Measurements from ENCODE around the gene CHID1. TPM values are rescaled to one million over a fixed set of nuclear protein-coding genes. Genes with fewer than 3 reads are reported as not detected.

CHID1 gene
- total and polyA plus RNA-seq, 3 donors from 2014 or later: 134 to 176 (median 146) TPM

- H3K4me3 ChIP-seq: no peak overlapping the region
- WGBS, 2 donors: 50 to 69% methylated on average over 2 to 59 of the region's 59 CpGs
- no peaks in the 10 kb centered on the region for H3K36me3 ChIP-seq (ENCODE audit: low read depth, missing control alignments)
- TF ChIP-seq, protein P1, sequence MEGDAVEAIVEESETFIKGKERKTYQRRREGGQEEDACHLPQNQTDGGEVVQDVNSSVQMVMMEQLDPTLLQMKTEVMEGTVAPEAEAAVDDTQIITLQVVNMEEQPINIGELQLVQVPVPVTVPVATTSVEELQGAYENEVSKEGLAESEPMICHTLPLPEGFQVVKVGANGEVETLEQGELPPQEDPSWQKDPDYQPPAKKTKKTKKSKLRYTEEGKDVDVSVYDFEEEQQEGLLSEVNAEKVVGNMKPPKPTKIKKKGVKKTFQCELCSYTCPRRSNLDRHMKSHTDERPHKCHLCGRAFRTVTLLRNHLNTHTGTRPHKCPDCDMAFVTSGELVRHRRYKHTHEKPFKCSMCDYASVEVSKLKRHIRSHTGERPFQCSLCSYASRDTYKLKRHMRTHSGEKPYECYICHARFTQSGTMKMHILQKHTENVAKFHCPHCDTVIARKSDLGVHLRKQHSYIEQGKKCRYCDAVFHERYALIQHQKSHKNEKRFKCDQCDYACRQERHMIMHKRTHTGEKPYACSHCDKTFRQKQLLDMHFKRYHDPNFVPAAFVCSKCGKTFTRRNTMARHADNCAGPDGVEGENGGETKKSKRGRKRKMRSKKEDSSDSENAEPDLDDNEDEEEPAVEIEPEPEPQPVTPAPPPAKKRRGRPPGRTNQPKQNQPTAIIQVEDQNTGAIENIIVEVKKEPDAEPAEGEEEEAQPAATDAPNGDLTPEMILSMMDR (IDR thresholded peaks at IDR 0.05): no peak
- no peak for TF ChIP-seq POLR2A (IDR thresholded peaks at IDR 0.05)
- no peak overlapping the region for H3K27ac ChIP-seq
- H3K27me3 ChIP-seq: no peaks in the 10 kb centered on the region
- intact Hi-C loops (cut with DNase I; ENCODE audit: low total_unique reads): no loop called here
- peaks cover 24% of the 10 kb centered on the region for H3K4me1 ChIP-seq
- no peak for DNase-seq
- no peaks in the 10 kb centered on the region for H3K9me3 ChIP-seq
Observed at GRCh38 chr11:824292-824880, 86.2 kb downstream of the CHID1 start.

GRCh38 chr11:823441-824291 is 86.9 kb downstream of the CHID1 start:
- Histone ChIP-seq H3K27me3 (no peaks in the 10 kb centered on the region), H3K4me3 (no peak overlapping the region), H3K27ac (no peak overlapping the region), H3K36me3 (ENCODE audit: low read depth, missing control alignments) (no peaks in the 10 kb centered on the region), H3K4me1 (peaks cover 25% of the 10 kb centered on the region), H3K9me3 (no peaks in the 10 kb centered on the region)
- 57 to 67% methylated on average over 24 to 38 of the region's 53 CpGs for WGBS, 2 donors
- TF ChIP-seq, protein P1 (IDR thresholded peaks at IDR 0.05): no peak
- no peak for TF ChIP-seq POLR2A (IDR thresholded peaks at IDR 0.05)
- no peak for DNase-seq
- intact Hi-C loops (cut with DNase I; ENCODE audit: low total_unique reads): no loop called here

GRCh38 chr11:821512-822371 is 88.9 kb downstream of the CHID1 start:
- Histone ChIP-seq H3K36me3 (ENCODE audit: low read depth, missing control alignments) (no peaks in the 10 kb centered on the region), H3K27me3 (no peaks in the 10 kb centered on the region), H3K9me3 (no peaks in the 10 kb centered on the region), H3K4me1 (peaks cover 24% of the 10 kb centered on the region), H3K4me3 (no peak overlapping the region), H3K27ac (no peak overlapping the region)
- no peak for DNase-seq
- TF ChIP-seq, protein P1 (IDR thresholded peaks at IDR 0.05): no peak
- 67 to 77% methylated on average over 13 to 22 of the region's 22 CpGs for WGBS, 2 donors
- intact Hi-C loops (cut with DNase I; ENCODE audit: low total_unique reads): no loop called here

DNA sequence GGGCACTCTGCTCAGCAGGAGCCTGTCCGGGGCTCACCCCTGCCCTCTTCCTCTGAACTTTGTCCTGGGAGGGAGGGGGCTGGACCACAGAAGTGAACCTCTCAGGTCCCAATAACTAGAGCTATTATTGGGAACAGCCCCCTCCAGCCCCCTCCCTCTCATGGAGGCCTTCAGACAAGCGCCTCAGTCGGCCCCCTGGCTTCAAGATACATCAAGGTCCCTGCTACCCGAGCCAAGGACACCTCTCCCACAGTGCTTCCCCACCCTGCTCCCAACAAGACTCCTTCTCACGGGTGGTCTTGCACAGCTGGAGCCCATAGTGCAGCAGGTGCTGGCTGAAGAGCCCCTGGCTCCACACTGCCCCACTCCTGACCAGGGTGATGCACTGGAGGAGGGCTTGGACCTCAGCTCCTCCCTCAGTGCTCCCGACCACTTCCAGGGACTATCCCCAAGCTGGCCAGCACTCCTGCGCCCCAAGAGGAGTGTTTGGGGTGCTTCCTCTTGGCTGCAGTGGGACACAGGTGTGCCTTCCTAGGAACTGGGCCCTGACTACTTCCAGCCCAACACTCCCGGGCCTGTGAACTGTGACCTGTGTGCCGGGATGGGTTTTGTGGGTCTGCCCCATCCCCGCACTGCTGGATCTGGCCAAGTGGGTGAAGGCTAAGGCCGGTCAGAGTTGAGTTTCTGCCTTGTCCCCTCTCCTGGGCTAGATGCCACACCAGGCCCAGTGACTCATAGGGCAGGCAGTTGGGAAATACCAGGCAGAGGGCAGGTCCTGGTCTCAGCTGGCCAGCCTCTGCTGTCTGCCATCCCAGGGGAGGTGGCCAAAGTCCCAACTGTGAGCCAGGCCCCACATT is 89.7 kb downstream of the CHID1 start:
- DNase-seq: no peak
- 44 to 49% methylated on average over 7 to 11 of the region's 11 CpGs for WGBS, 2 donors
- intact Hi-C loops (cut with DNase I; ENCODE audit: low total_unique reads): no loop called here

More for the DNA sequence above, 89.7 kb downstream of the CHID1 start:
- Histone ChIP-seq H3K27me3 (no peaks in the 10 kb centered on the region), H3K9me3 (no peaks in the 10 kb centered on the region), H3K4me3 (peak overlapping the region; percentile 97 to 98), H3K36me3 (ENCODE audit: low read depth, missing control alignments) (no peaks in the 10 kb centered on the region), H3K4me1 (peaks cover 24% of the 10 kb centered on the region), H3K27ac (no peak overlapping the region)
- no peak for TF ChIP-seq POLR2A (IDR thresholded peaks at IDR 0.05)
- TF ChIP-seq, protein P1 (IDR thresholded peaks at IDR 0.05): no peak
